ENCODE measurements around the gene TEAD3. TPM values are rescaled to one million over a fixed set of nuclear protein-coding genes. Genes with fewer than 3 reads are reported as not detected.

TEAD3 gene
- polyA plus RNA-seq, 1 donor from 2014 or later, result 0.10 TPM

DNA sequence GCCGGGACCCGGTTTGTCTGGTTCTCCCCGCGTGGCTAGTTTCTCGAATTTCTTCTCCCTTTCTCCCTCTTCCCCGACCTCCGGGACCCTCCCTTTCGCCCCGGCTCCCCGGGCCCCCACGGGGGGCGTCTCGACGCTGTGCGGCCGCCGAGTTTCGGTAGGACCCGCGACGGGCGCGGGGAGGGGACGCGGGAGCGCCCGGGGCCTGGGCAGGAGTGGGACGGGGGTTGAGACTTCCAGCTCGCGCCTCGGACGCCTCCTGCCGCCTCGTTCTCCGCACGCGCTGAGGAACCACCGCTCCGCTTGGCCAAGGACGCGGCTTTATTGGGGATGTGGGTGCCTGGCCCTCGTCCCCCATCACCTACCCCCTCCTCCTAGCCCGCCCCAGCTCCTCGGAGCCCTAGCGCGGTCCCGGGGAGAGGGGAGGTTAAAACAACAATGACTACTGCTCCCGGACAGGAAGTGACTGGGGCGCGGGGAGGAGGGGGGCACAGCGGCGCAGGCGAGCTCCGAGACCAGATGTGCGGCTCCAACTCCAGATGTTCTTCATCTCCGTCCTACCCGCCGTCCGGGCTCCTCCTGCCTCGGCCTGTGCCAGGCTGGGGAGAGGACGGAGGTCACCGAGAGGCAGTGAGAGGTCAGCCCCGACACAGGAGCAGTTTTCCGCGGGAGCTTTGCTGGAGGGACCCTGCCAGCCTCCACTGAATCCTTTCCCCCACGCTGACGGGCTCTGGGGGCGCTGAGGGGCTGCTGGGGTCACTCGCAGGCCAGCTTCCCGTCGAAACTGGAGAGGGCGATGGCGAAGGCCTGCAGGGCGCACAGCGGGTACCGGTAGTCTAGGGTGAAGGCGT is 917 bp upstream of the TEAD3 start:
- no peak overlapping the region for H3K27ac ChIP-seq (ENCODE audit: low read length)
- no peak overlapping the region for H2AFZ ChIP-seq (ENCODE audit: low read depth, low read length)
- H4K20me1 ChIP-seq (ENCODE audit: insufficient read depth), result no peaks in the 10 kb centered on the region
- H3K27me3 ChIP-seq (ENCODE audit: insufficient read depth, low read depth, low read length), result peaks cover 31% of the 10 kb centered on the region
- TF ChIP-seq EZH2 (IDR thresholded peaks at IDR 0.05; ENCODE audit: borderline replicate concordance, insufficient read depth, low read length, poor library complexity, severe bottlenecking) (peak; percentile 45), TAF1 (IDR thresholded peaks at IDR 0.05; ENCODE audit: low read depth) (no peak), MXI1 (conservative IDR thresholded peaks at IDR 0.05; ENCODE audit: poor library complexity, severe bottlenecking) (no peak)
- TF ChIP-seq, protein P1, sequence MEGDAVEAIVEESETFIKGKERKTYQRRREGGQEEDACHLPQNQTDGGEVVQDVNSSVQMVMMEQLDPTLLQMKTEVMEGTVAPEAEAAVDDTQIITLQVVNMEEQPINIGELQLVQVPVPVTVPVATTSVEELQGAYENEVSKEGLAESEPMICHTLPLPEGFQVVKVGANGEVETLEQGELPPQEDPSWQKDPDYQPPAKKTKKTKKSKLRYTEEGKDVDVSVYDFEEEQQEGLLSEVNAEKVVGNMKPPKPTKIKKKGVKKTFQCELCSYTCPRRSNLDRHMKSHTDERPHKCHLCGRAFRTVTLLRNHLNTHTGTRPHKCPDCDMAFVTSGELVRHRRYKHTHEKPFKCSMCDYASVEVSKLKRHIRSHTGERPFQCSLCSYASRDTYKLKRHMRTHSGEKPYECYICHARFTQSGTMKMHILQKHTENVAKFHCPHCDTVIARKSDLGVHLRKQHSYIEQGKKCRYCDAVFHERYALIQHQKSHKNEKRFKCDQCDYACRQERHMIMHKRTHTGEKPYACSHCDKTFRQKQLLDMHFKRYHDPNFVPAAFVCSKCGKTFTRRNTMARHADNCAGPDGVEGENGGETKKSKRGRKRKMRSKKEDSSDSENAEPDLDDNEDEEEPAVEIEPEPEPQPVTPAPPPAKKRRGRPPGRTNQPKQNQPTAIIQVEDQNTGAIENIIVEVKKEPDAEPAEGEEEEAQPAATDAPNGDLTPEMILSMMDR (IDR thresholded peaks at IDR 0.05; ENCODE audit: poor library complexity, severe bottlenecking), result peak; percentile 14
- H3K9me2 ChIP-seq (ENCODE audit: insufficient read depth, low read length), result no peaks in the 10 kb centered on the region
- no peaks in the 10 kb centered on the region for H3K36me3 ChIP-seq (ENCODE audit: insufficient read depth, low read length)
- H3K9ac ChIP-seq (ENCODE audit: low read length), result peak overlapping the region; percentile 16
- H3K4me2 ChIP-seq (ENCODE audit: low read length), result peak overlapping the region; percentile 35
- H3K9me3 ChIP-seq (ENCODE audit: low read length), result no peaks in the 10 kb centered on the region
- no peaks in the 10 kb centered on the region for H3K79me2 ChIP-seq (replicated peaks; ENCODE audit: insufficient read depth, low read length)
- H3K4me3 ChIP-seq (ENCODE audit: low read length), result peak overlapping the region; percentile 65
- H3F3A ChIP-seq (ENCODE audit: insufficient read depth, low read length, poor library complexity, severe bottlenecking), result no peaks in the 10 kb centered on the region

DNA sequence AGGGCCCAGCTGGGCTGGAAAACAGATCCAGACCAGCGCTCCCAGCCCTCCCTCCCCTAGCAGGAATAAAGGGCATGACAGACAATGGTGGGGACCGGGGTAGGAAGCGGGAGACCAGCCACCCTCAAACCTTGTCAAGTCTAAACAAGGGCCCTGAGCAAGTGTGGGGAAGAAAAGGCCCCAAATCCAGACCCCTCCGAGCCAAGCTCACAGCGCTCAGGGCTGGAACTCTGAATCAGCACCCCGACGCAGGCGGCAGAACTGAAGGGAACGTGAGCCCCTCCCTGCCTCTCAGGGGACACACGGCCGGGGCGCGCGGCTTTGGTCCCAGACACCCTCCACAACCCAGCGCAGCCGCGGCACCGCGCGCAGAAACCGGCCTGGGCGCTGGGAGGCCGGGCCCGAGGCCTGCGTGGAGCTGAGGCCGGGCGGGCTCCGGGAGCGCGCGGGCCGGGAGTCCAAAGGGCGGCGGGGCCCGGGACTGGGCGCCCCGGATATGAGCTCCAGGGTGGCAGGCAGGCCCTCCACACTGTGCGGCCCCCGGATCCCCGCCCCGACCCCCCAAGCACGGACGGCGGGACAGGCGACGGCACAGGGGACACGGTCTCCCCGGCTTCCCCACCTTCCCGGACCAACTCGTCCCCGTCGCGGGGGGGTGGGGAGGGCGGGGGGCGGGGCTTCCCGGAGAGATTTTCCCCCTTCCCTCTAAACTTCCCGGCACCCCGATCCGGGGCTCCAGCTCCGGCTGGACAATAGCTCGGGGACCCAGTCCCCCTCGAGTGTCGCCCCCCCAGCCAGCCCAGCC is 641 bp downstream of the TEAD3 start:
- Histone ChIP-seq H2AFZ (ENCODE audit: low read depth, low read length) (no peak overlapping the region), H3K9me3 (ENCODE audit: low read length) (no peaks in the 10 kb centered on the region), H3K27ac (ENCODE audit: low read length) (no peak overlapping the region), H3K9me2 (ENCODE audit: insufficient read depth, low read length) (no peaks in the 10 kb centered on the region), H3K27me3 (ENCODE audit: insufficient read depth, low read depth, low read length) (peaks cover 31% of the 10 kb centered on the region), H3K9ac (ENCODE audit: low read length) (no peak overlapping the region), H3K4me3 (ENCODE audit: low read length) (peak overlapping the region; percentile 54), H4K20me1 (ENCODE audit: insufficient read depth) (no peaks in the 10 kb centered on the region), H3K79me2 (replicated peaks; ENCODE audit: insufficient read depth, low read length) (no peaks in the 10 kb centered on the region), H3K36me3 (ENCODE audit: insufficient read depth, low read length) (no peaks in the 10 kb centered on the region), H3F3A (ENCODE audit: insufficient read depth, low read length, poor library complexity, severe bottlenecking) (no peaks in the 10 kb centered on the region), H3K4me2 (ENCODE audit: low read length) (no peak overlapping the region)
- TF ChIP-seq EP300 (conservative IDR thresholded peaks at IDR 0.05; ENCODE audit: poor library complexity, severe bottlenecking), result no peak
- TF ChIP-seq MXI1 (conservative IDR thresholded peaks at IDR 0.05; ENCODE audit: poor library complexity, severe bottlenecking), result no peak
- TF ChIP-seq REST (IDR thresholded peaks at IDR 0.05; ENCODE audit: borderline replicate concordance), result no peak
- TF ChIP-seq EZH2 (IDR thresholded peaks at IDR 0.05; ENCODE audit: borderline replicate concordance, insufficient read depth, low read length, poor library complexity, severe bottlenecking), result peak; percentile 22

All from neural cell (in vitro differentiated cells).